Gastrocnemius medialis (tissue), 4 donors: ENCODE results near the gene RAD51B.

Source experiments
- CTCF ChIP-seq, 5 experiments: fragments of 450-650 bp in 3 of 5; fragments of 200-600 bp in 2 of 5; sonication (generic) in 2 of 5; IDR thresholded peaks in 4 of 5; conservative IDR thresholded peaks in 1 of 5; 1 replicate in 4 of 5; 2 replicates in 1 of 5; pipeline ENCODE4 v1.5.1; 2016 to 2019; ENCODE audit warnings: antibody characterized with exemption in 5 of 5, mild to moderate bottlenecking in 3 of 5, moderate library complexity in 3 of 5
- POLR2A ChIP-seq, 2 donors: fragments of 450-650 bp; IDR thresholded peaks; one replicate each; pipeline ENCODE4 v1.6.1; 2017; ENCODE audit warnings: antibody characterized with exemption in 2 of 2, mild to moderate bottlenecking in 2 of 2, moderate library complexity in 2 of 2

- TF ChIP-seq CTCF (IDR thresholded peaks at IDR 0.05 in 4 of 5, conservative IDR thresholded peaks at IDR 0.05 in 1 of 5) (no peak), POLR2A (IDR thresholded peaks at IDR 0.05) (no peak)
These were observed 891.2 kb downstream of the RAD51B start for GRCh38 chr14:68710776-68711175.
